ENCODE measurements around the gene KIF16B. TPM values are rescaled to one million over a fixed set of nuclear protein-coding genes. Genes with fewer than 3 reads are reported as not detected.

KIF16B gene
- total and polyA plus RNA-seq, 4 donors, result 5.9 to 20.3 (median 9.6) TPM

DNA sequence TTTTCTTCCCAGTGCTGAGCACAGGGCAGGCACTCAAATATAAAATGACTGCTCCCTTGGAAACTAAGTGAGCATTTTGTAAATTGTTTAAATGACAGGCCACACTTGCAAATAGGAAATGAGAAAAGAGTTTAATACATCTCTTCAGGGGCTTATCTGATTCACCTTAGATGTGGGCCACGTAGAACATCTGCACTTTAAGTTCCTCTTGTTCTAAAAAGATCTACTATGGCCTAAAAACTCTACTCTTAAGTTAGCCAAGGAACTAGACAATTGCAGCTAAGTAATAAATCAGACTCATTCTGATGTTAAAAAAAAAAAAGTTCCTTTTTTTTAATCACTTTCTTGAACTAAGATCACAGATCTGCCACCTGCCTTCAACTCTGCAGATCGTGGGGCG lies 126.3 kb downstream of the KIF16B start:
- Histone ChIP-seq H3K4me1 (ENCODE audit: control insufficient read depth in 5 of 5, insufficient read depth in 5 of 5, low read length in 5 of 5) (peaks cover 0 to 10% (median 1%) of the 10 kb centered on the region in 5 donors), H3K9ac (ENCODE audit: insufficient read depth in 1 of 2, low read length in 2 of 2) (no peak overlapping the region), H3K9me3 (ENCODE audit: control insufficient read depth in 4 of 4, insufficient read depth in 3 of 4, low read length in 3 of 4) (peaks cover 0 to 1% (median 0%) of the 10 kb centered on the region in 4 donors), H3K27me3 (ENCODE audit: control insufficient read depth in 3 of 3, insufficient read depth in 3 of 3, low read length in 2 of 3) (no peaks in the 10 kb centered on the region), H3K36me3 (ENCODE audit: control insufficient read depth in 4 of 4, insufficient read depth in 4 of 4, low read length in 4 of 4) (peaks cover 0 to 7% (median 2%) of the 10 kb centered on the region in 4 donors), H3K27ac (ENCODE audit: low read depth in 1 of 2, low read length in 1 of 2) (no peak overlapping the region), H3K4me3 (no peak overlapping the region)
- TF ChIP-seq, protein P1, sequence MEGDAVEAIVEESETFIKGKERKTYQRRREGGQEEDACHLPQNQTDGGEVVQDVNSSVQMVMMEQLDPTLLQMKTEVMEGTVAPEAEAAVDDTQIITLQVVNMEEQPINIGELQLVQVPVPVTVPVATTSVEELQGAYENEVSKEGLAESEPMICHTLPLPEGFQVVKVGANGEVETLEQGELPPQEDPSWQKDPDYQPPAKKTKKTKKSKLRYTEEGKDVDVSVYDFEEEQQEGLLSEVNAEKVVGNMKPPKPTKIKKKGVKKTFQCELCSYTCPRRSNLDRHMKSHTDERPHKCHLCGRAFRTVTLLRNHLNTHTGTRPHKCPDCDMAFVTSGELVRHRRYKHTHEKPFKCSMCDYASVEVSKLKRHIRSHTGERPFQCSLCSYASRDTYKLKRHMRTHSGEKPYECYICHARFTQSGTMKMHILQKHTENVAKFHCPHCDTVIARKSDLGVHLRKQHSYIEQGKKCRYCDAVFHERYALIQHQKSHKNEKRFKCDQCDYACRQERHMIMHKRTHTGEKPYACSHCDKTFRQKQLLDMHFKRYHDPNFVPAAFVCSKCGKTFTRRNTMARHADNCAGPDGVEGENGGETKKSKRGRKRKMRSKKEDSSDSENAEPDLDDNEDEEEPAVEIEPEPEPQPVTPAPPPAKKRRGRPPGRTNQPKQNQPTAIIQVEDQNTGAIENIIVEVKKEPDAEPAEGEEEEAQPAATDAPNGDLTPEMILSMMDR (IDR thresholded peaks at IDR 0.05; ENCODE audit: control extremely low read depth, extremely low read depth), result no peak
- no peak for DNase-seq
- ATAC-seq (ENCODE audit: insufficient read depth, low FRiP score), result no peak
- WGBS, 2 donors, result 48 to 80% methylated on average over 3 of the region's 3 CpGs

DNA sequence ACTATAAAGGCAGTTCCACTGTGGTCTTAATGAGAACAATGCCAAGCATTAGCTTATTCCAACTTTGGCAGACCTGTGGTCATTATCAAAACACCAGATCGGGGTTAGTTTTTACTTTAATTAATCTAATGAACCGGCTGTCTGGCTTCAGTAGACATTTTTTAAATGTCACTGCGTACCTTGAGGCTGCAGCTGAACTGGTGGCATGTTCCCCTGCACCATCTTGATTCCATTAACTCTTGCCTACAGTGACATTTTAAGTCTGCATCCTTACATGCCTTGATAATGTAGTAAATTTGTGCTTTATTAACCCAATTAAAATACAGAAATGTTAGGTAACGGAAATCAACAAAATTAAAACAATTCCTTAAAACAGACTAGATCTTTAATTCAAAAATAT lies 127.0 kb downstream of the KIF16B start:
- Histone ChIP-seq H3K27ac (ENCODE audit: low read depth in 1 of 2, low read length in 1 of 2) (no peak overlapping the region), H3K4me3 (no peak overlapping the region), H3K9me3 (ENCODE audit: control insufficient read depth in 4 of 4, insufficient read depth in 3 of 4, low read length in 3 of 4) (peaks cover 0 to 1% (median 0%) of the 10 kb centered on the region in 4 donors), H3K4me1 (ENCODE audit: control insufficient read depth in 5 of 5, insufficient read depth in 5 of 5, low read length in 5 of 5) (peaks cover 0 to 10% (median 1%) of the 10 kb centered on the region in 5 donors), H3K27me3 (ENCODE audit: control insufficient read depth in 3 of 3, insufficient read depth in 3 of 3, low read length in 2 of 3) (no peaks in the 10 kb centered on the region), H3K9ac (ENCODE audit: insufficient read depth in 1 of 2, low read length in 2 of 2) (no peak overlapping the region), H3K36me3 (ENCODE audit: control insufficient read depth in 4 of 4, insufficient read depth in 4 of 4, low read length in 4 of 4) (peaks cover 0 to 7% (median 2%) of the 10 kb centered on the region in 4 donors)
- ATAC-seq (ENCODE audit: insufficient read depth, low FRiP score) (no peak), DNase-seq (no peak)
- TF ChIP-seq, protein P1 (IDR thresholded peaks at IDR 0.05; ENCODE audit: control extremely low read depth, extremely low read depth), result no peak
- WGBS, 2 donors, result 81 to 94% methylated on average over 4 of the region's 4 CpGs

DNA sequence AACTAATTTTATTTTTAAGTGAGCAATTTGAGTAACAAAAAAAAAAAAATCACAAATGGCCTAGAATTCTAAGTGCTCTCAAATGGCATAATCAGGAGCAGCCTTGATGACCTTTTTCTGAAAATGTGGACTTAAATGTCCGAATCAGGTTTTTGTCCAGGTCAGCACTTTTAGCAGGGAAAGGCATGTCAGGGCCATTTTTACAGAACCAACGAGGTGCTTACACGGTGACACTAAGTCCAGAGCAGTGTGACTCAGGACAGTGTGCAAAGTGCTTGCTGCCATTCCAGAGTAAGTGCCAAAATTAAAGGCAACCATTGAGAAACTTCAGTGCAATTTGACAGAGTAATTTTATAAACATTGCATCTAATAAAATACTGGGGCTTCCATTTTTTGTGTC lies 127.8 kb downstream of the KIF16B start:
- no peak overlapping the region for H3K27ac ChIP-seq (ENCODE audit: low read depth in 1 of 2, low read length in 1 of 2)
- H3K36me3 ChIP-seq (ENCODE audit: control insufficient read depth in 4 of 4, insufficient read depth in 4 of 4, low read length in 4 of 4), result peaks cover 0 to 5% (median 1%) of the 10 kb centered on the region in 4 donors
- DNase-seq (no peak), ATAC-seq (ENCODE audit: insufficient read depth, low FRiP score) (no peak)
- H3K9me3 ChIP-seq (ENCODE audit: control insufficient read depth in 4 of 4, insufficient read depth in 3 of 4, low read length in 3 of 4), result peaks cover 0 to 1% (median 0%) of the 10 kb centered on the region in 4 donors
- H3K4me1 ChIP-seq (ENCODE audit: control insufficient read depth in 5 of 5, insufficient read depth in 5 of 5, low read length in 5 of 5), result peaks cover 0 to 10% (median 1%) of the 10 kb centered on the region in 5 donors
- WGBS, 2 donors, result 83 to 90% methylated on average over 3 of the region's 3 CpGs
- no peaks in the 10 kb centered on the region for H3K27me3 ChIP-seq (ENCODE audit: control insufficient read depth in 3 of 3, insufficient read depth in 3 of 3, low read length in 2 of 3)
- H3K9ac ChIP-seq (ENCODE audit: insufficient read depth in 1 of 2, low read length in 2 of 2), result no peak overlapping the region
- TF ChIP-seq, protein P1 (IDR thresholded peaks at IDR 0.05; ENCODE audit: control extremely low read depth, extremely low read depth), result no peak
- no peak overlapping the region for H3K4me3 ChIP-seq
